ENCODE measurements around the gene TBC1D4. TPM values are rescaled to one million over a fixed set of nuclear protein-coding genes. Genes with fewer than 3 reads are reported as not detected.

TBC1D4 gene
- total RNA-seq, 3 donors from 2014 or later = 33.3 to 52.8 (median 40.6) TPM

DNA sequence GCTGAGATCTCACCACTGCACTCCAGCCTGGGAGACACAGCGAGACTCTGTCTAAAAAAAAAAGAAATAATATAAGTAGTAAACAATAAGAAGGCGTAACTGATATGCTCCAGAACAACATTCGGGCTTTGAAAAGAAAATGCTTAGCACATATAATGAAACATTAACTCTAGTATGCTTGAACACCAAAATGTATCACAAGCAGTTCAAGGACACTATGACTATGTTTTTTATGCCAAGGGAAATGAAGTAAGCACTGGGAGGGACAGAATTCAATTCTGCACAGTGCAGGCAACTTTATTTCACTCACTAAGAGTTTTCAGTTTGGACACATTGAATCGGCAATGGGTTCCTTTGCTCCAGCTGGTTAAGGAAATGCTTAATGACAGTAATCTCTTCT, 178.7 kb downstream of the TBC1D4 start:
- no peak for DNase-seq (ENCODE audit: low spot score in 2 of 2)
- TF ChIP-seq POLR2AphosphoS5 (IDR thresholded peaks at IDR 0.05) = no peak
- TF ChIP-seq, protein P1, sequence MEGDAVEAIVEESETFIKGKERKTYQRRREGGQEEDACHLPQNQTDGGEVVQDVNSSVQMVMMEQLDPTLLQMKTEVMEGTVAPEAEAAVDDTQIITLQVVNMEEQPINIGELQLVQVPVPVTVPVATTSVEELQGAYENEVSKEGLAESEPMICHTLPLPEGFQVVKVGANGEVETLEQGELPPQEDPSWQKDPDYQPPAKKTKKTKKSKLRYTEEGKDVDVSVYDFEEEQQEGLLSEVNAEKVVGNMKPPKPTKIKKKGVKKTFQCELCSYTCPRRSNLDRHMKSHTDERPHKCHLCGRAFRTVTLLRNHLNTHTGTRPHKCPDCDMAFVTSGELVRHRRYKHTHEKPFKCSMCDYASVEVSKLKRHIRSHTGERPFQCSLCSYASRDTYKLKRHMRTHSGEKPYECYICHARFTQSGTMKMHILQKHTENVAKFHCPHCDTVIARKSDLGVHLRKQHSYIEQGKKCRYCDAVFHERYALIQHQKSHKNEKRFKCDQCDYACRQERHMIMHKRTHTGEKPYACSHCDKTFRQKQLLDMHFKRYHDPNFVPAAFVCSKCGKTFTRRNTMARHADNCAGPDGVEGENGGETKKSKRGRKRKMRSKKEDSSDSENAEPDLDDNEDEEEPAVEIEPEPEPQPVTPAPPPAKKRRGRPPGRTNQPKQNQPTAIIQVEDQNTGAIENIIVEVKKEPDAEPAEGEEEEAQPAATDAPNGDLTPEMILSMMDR (IDR thresholded peaks at IDR 0.05) = no peak
- no peak for TF ChIP-seq POLR2A (IDR thresholded peaks at IDR 0.05)
- intact Hi-C loops (cut with DNase I; ENCODE audit: low total_unique reads) = no loop called here

DNA sequence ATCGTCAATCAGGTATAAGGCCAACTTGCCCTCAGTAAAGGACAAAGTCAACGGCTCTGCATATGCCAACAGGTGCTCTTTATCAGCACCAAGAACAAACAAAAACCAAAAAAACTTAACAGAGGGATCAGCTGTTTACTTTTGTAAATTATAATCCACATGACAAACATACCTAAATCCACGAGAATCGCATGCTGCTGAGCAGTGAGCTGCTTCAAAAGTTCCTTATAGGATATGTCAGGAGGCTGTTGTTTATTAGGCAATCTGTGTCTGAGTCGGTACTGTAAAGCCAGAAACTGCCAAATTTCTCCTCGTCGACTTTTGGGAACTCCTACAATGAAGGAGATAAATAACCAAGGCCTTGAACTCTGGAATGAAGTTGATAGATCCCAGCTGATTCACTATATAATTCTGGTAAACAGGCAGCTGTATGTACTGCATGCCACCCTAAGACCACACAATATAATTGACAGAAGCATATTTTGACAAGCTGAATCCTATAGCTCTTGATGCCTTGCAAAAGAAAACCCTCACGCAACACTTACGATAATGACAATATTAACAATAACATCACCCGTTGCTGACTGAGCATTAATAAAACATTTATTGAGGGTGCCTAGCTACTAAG, 179.8 kb downstream of the TBC1D4 start:
- Histone ChIP-seq H3K9me3 (no peaks in the 10 kb centered on the region), H3K4me1 (no peaks in the 10 kb centered on the region), H3K27ac (no peak overlapping the region), H3K27me3 (no peaks in the 10 kb centered on the region), H3K36me3 (no peaks in the 10 kb centered on the region), H3K4me3 (no peak overlapping the region)
- DNase-seq (ENCODE audit: low spot score in 2 of 2) = no peak
- TF ChIP-seq, protein P1 (IDR thresholded peaks at IDR 0.05) = no peak
- TF ChIP-seq POLR2AphosphoS5 (IDR thresholded peaks at IDR 0.05) (no peak), POLR2A (IDR thresholded peaks at IDR 0.05) (no peak)
- intact Hi-C loops (cut with DNase I; ENCODE audit: low total_unique reads) = no loop called here

More for the DNA sequence above, 178.7 kb downstream of the TBC1D4 start:
- no peak overlapping the region for H3K4me3 ChIP-seq
- H3K9me3 ChIP-seq = no peaks in the 10 kb centered on the region
- H3K4me1 ChIP-seq = no peaks in the 10 kb centered on the region
- no peaks in the 10 kb centered on the region for H3K27me3 ChIP-seq
- no peaks in the 10 kb centered on the region for H3K36me3 ChIP-seq
- no peak overlapping the region for H3K27ac ChIP-seq

DNA sequence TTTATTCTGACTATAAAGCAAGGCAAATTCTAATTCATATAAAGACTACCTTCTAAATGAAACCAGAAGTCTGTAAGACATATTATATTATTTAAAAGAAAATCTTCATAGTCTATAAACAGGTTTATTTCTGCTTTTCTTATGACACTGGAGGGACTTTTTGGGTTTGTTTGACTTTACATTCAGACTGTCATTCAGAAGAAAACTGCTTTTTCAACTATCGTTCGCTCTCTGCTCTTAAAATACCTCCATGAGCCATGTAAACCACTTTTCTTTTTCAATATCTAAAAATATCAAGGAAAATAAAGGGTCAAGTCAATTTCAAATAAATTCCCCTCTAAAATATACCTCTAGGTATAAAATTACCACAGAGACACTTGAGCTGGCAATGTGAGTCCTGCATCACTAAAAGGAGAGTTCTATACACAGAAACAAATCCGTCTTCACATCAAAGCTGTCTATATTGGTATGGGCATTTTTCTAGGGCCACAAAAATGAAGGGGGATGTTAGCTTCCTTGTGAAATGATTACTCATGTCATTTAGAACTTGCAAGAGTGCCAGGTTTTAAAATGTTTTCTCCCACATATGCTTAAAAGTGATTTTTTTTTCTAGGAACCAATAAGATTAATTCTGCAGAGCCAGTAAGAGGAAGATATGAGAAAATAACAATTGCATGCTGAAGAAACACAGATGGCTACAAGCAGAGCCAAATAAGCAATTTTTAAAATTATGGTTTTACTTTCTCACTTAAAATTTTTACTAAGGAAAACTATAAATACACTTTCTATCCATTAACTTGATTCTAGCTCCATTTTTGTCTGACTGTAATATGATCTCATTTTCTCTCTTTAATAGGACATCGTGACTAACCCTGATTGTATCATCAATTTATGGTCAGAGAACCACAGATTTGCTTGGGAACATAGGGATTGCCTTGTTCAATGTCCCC, 181.8 kb downstream of the TBC1D4 start:
- Histone ChIP-seq H3K4me1 (no peaks in the 10 kb centered on the region), H3K27ac (no peak overlapping the region), H3K4me3 (no peak overlapping the region), H3K9me3 (no peaks in the 10 kb centered on the region), H3K36me3 (no peaks in the 10 kb centered on the region), H3K27me3 (no peaks in the 10 kb centered on the region)
- TF ChIP-seq, protein P1 (IDR thresholded peaks at IDR 0.05) = no peak
- TF ChIP-seq POLR2A (IDR thresholded peaks at IDR 0.05) = no peak
- TF ChIP-seq POLR2AphosphoS5 (IDR thresholded peaks at IDR 0.05) = no peak
- DNase-seq (ENCODE audit: low spot score in 2 of 2) = no peak
- intact Hi-C loops (cut with DNase I; ENCODE audit: low total_unique reads) = no loop called here

DNA sequence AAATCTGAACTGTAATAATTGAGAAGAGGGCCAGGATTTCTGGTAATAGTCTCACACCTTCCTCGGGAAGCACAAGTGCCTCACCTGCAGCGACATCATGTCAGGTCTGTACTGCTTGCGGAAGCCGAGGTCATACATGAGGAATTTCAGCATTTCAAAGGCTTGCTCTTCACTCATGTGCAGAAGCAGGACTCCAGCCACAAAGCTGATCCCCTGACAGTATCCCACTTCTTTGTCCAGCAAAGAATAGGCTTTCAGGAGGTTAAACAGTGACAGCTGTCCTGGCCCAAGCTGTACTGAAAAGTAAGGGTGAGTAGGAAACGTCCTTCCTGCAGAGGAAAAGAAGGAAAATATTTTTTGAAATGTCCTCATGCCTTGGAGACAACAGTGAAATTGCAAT, 182.7 kb downstream of the TBC1D4 start:
- Histone ChIP-seq H3K27ac (no peak overlapping the region), H3K36me3 (peaks cover 2% of the 10 kb centered on the region), H3K9me3 (no peaks in the 10 kb centered on the region), H3K4me3 (no peak overlapping the region), H3K27me3 (no peaks in the 10 kb centered on the region), H3K4me1 (no peaks in the 10 kb centered on the region)
- DNase-seq (ENCODE audit: low spot score in 2 of 2) = no peak
- intact Hi-C loops (cut with DNase I; ENCODE audit: low total_unique reads) = no loop called here
- TF ChIP-seq, protein P1 (IDR thresholded peaks at IDR 0.05) = no peak
- TF ChIP-seq POLR2AphosphoS5 (IDR thresholded peaks at IDR 0.05) = no peak
- TF ChIP-seq POLR2A (IDR thresholded peaks at IDR 0.05) = no peak

DNA sequence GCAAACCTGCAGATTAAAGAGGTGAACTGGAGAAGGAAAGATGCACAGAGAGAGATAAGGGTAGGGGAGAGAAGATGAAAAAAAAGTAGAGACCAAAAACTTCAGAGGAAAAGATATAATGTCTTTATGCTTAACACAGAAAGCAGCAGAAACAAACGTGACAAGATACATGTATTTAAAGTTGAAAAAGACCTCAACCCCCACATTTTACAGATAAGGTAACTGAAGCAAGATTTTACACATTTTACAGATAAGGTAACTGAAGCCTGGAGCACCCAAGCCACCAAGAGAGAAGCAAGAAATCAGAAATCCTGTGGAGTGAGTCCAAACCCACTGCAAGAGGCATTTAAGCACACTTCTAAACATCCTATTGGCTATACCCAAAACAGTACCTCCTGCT, 185.3 kb downstream of the TBC1D4 start:
- Histone ChIP-seq H3K4me3 (no peak overlapping the region), H3K9me3 (no peaks in the 10 kb centered on the region), H3K27me3 (no peaks in the 10 kb centered on the region), H3K4me1 (no peaks in the 10 kb centered on the region), H3K27ac (no peak overlapping the region), H3K36me3 (peaks cover 3% of the 10 kb centered on the region)
- no peak for DNase-seq (ENCODE audit: low spot score in 2 of 2)
- TF ChIP-seq POLR2A (IDR thresholded peaks at IDR 0.05) = no peak
- TF ChIP-seq, protein P1 (IDR thresholded peaks at IDR 0.05) = no peak
- intact Hi-C loops (cut with DNase I; ENCODE audit: low total_unique reads) = no loop called here
